Esophagus squamous epithelium (tissue), 4 donors: Measurements from ENCODE around the gene RFNG.

Experiments used
- POLR2A ChIP-seq, 4 donors: fragments of 450-650 bp; IDR thresholded peaks; one replicate each; pipeline ENCODE4 v1.6.1; 2017; ENCODE audit warnings: antibody characterized with exemption in 4 of 4, mild to moderate bottlenecking in 4 of 4, moderate library complexity in 3 of 4
- TF ChIP-seq, protein P1 (sequence below), 6 experiments: fragments of 450-650 bp in 4 of 6; fragments of 200-600 bp in 2 of 6; sonication (generic) in 2 of 6; IDR thresholded peaks; one replicate each; pipeline ENCODE4 v1.5.1; 2016 to 2019; ENCODE audit warnings: antibody characterized with exemption in 6 of 6, mild to moderate bottlenecking in 4 of 6, moderate library complexity in 4 of 6

DNA sequence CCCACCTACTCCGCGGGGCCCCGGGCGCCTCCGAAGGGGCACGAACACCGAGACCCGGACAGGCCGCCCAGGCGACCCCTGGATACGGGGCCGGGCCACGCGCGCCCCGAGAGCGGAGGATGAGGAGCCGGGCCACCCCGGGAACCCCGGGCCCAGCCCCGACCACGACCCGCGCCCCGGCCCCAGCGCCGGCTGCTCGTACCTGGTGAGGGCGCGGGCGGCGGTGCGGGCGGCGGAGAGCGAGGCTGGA is 46.2 kb upstream of the RFNG start:
- TF ChIP-seq, protein P1, sequence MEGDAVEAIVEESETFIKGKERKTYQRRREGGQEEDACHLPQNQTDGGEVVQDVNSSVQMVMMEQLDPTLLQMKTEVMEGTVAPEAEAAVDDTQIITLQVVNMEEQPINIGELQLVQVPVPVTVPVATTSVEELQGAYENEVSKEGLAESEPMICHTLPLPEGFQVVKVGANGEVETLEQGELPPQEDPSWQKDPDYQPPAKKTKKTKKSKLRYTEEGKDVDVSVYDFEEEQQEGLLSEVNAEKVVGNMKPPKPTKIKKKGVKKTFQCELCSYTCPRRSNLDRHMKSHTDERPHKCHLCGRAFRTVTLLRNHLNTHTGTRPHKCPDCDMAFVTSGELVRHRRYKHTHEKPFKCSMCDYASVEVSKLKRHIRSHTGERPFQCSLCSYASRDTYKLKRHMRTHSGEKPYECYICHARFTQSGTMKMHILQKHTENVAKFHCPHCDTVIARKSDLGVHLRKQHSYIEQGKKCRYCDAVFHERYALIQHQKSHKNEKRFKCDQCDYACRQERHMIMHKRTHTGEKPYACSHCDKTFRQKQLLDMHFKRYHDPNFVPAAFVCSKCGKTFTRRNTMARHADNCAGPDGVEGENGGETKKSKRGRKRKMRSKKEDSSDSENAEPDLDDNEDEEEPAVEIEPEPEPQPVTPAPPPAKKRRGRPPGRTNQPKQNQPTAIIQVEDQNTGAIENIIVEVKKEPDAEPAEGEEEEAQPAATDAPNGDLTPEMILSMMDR (IDR thresholded peaks at IDR 0.05): no peak
- no peak for TF ChIP-seq POLR2A (IDR thresholded peaks at IDR 0.05)
